HepG2 (cell line): ENCODE results near the gene CARD8. TPM values are rescaled to one million over a fixed set of nuclear protein-coding genes. Genes with fewer than 3 reads are reported as not detected.

Source experiments
- ATAC-seq: fragments of 200-7000 bp; cut with Tn5 transposase; 3 replicates; pipeline ENCODE4 v1.9.1; 2020; ENCODE audit warnings: mild to moderate bottlenecking, moderate library complexity
- BruUV-seq: library from RNA; stranded (reverse); fragments of 400-500 nt; replicated peaks from 2 replicates; lab custom pipeline; 2021; lab: Mats Ljungman, UMichigan
- CTCF ChIA-PET: fragments of 300-600 bp; formaldehyde crosslinking; extraction: SDS; loops from one replicate; lab custom pipeline; 2021; ENCODE audit warnings: low total read pairs, inconsistent platforms, low intra/inter-chr PET ratio; lab: Yijun Ruan, JAX
- POLR2A ChIA-PET: fragments of 350-600 bp; sonication (Branson Sonifier 250); formaldehyde crosslinking; loops from one replicate; lab custom pipeline; 2020; ENCODE audit warnings: antibody characterized with exemption, inconsistent platforms; lab: Yijun Ruan, JAX
- DNase-seq: peaks from one replicate; pipeline ENCODE4 v3.0.0-alpha.2; 2015; ENCODE audit warnings: low spot score
- FAIRE-seq: peaks from 3 replicates; lab custom pipeline; 2011; peaks lifted over from hg19 to GRCh38; lab: Jason Lieb, UNC
- H2AFZ ChIP-seq: one replicate; pipeline ENCODE4 v1.6.1; 2011; ENCODE audit warnings: low read length, inconsistent platforms
- H3K27ac ChIP-seq: fragments of 300-600 bp; 3 replicates; pipeline ENCODE4 v1.8.0; 2011; ENCODE audit warnings: mixed run types, mild to moderate bottlenecking, mixed read lengths, low read length, inconsistent platforms; ENCODE audit not compliant: insufficient read depth; ENCODE audit errors: extremely low read length
- H3K27me3 ChIP-seq, 2 experiments: fragments of 200-600 bp in 1 of 2; 2 replicates in 1 of 2; 3 replicates in 1 of 2; pipeline versions ENCODE4 v1.6.0 to v1.8.0; 2011; ENCODE audit warnings: low read length in 2 of 2, mild to moderate bottlenecking in 2 of 2, moderate library complexity in 2 of 2, inconsistent platforms in 1 of 2; ENCODE audit not compliant: insufficient read depth in 2 of 2, control insufficient read depth in 1 of 2
- H3K36me3 ChIP-seq, 2 experiments: fragments of 200-600 bp in 1 of 2; replicated peaks in 1 of 2; 2 replicates in 1 of 2; 3 replicates in 1 of 2; pipeline versions ENCODE4 v1.5.1 to v1.8.0; 2011; ENCODE audit warnings: low read length in 2 of 2, inconsistent platforms in 1 of 2; ENCODE audit not compliant: insufficient read depth in 2 of 2, control insufficient read depth in 1 of 2
- H3K4me1 ChIP-seq: 2 replicates; pipeline ENCODE4 v1.5.1; 2012; ENCODE audit warnings: low read length, inconsistent platforms; ENCODE audit not compliant: insufficient read depth
- H3K4me2 ChIP-seq: 2 replicates; pipeline ENCODE4 v1.6.0; 2011; ENCODE audit warnings: low read depth, low read length, inconsistent platforms
- H3K4me3 ChIP-seq, 3 experiments: fragments of 200-600 bp in 1 of 3; sonication (generic), shearing (Covaris generic) in 1 of 3; replicated peaks in 1 of 3; 2 replicates each; pipeline ENCODE4 v1.5.1; 2011 to 2016; ENCODE audit warnings: low read length in 3 of 3, inconsistent platforms in 2 of 3, low read depth in 2 of 3, mild to moderate bottlenecking in 2 of 3, control low read depth in 1 of 3, mixed read lengths in 1 of 3; ENCODE audit not compliant: insufficient read depth in 1 of 3
- H3K79me2 ChIP-seq: one replicate; pipeline ENCODE4 v1.6.1; 2011; ENCODE audit warnings: low read length, inconsistent platforms; ENCODE audit not compliant: insufficient read depth
- H3K9ac ChIP-seq: 2 replicates; pipeline ENCODE4 v1.6.0; 2011; ENCODE audit warnings: mild to moderate bottlenecking, low read depth, low read length, inconsistent platforms; ENCODE audit not compliant: insufficient read depth
- H3K9me3 ChIP-seq: 2 replicates; pipeline ENCODE4 v1.5.1; 2012; ENCODE audit warnings: mild to moderate bottlenecking, low read length
- H4K20me1 ChIP-seq: 2 replicates; pipeline ENCODE4 v1.6.0; 2011; ENCODE audit warnings: inconsistent platforms, mild to moderate bottlenecking, low read length, moderate library complexity; ENCODE audit not compliant: insufficient read depth
- ATRX ChIP-seq: sonication (generic); formaldehyde crosslinking; IDR thresholded peaks from 2 replicates; pipeline ENCODE4 v1.4.0; 2020; ENCODE audit warnings: missing genetic modification reagents, borderline replicate concordance
- DRAP1 ChIP-seq: IDR thresholded peaks from 2 replicates; pipeline ENCODE4 v1.6.1; 2016; ENCODE audit warnings: missing genetic modification reagents, missing compliant biosample characterization
- PHB2 ChIP-seq: fragments of 450-650 bp; IDR thresholded peaks from 2 replicates; pipeline ENCODE4 v1.6.1; 2018; ENCODE audit not compliant: partially characterized antibody
- SAP130 ChIP-seq: IDR thresholded peaks from 2 replicates; pipeline ENCODE4 v1.6.1; 2016; ENCODE audit warnings: low read depth
- SETDB1 ChIP-seq: sonication (generic); formaldehyde crosslinking; IDR thresholded peaks from 2 replicates; pipeline ENCODE4 v1.5.1; 2020; ENCODE audit warnings: missing genetic modification reagents, mild to moderate bottlenecking, borderline replicate concordance
- SMARCE1 ChIP-seq: fragments of 450-650 bp; IDR thresholded peaks from 2 replicates; pipeline ENCODE4 v1.6.1; 2017; ENCODE audit warnings: borderline replicate concordance
- TBL1XR1 ChIP-seq: fragments of 150-350 bp; IDR thresholded peaks from 2 replicates; pipeline ENCODE4 v1.6.1; 2014; ENCODE audit warnings: borderline replicate concordance, low read length; ENCODE audit not compliant: partially characterized antibody
- ZFP91 ChIP-seq: sonication (generic); formaldehyde crosslinking; IDR thresholded peaks from 2 replicates; pipeline ENCODE4 v1.9.0; 2022; ENCODE audit warnings: missing genetic modification reagents, mild to moderate bottlenecking, borderline replicate concordance
- ZNF281 ChIP-seq: sonication (generic); formaldehyde crosslinking; IDR thresholded peaks from 2 replicates; pipeline ENCODE4 v1.4.0; 2020; ENCODE audit warnings: missing genetic modification reagents, borderline replicate concordance
- ZNF615 ChIP-seq: sonication (generic); formaldehyde crosslinking; IDR thresholded peaks from 2 replicates; pipeline ENCODE4 v1.5.0; 2020; ENCODE audit warnings: mild to moderate bottlenecking, missing genetic modification reagents, borderline replicate concordance
- WGBS: methylation state at CpG from one replicate; pipeline ENCODE4 v1.1.6; 2017; ENCODE audit warnings: low lambda C conversion rate; 5-methylcytosine and 5-hydroxymethylcytosine counted together
- in situ Hi-C: cut with HindIII; loops from 2 replicates; pipeline ENCODE4 v1.10.0; 2017; ENCODE audit warnings: low pct_unique_long_range_greater_than_20kb; ENCODE audit not compliant: extremely low pct_ligation_motif_present
- intact Hi-C: fragments of 100-400 bp; cut with micrococcal nuclease; formaldehyde crosslinking; loops from one replicate; pipeline ENCODE4 v1.10.0; 2022; ENCODE audit not compliant: unreplicated experiment
- polyA plus RNA-seq, 8 experiments: library from polyadenylated mRNA; depleted of rRNA in 3 of 8; stranded (reverse) in 7 of 8; unstranded in 1 of 8; fragments of >200 nt; fragmentation: Illumina TruSeq in 4 of 8; extraction: Trizol in 4 of 8; gene quantifications; 2 replicates each; pipeline versions ENCODE4 v1.2.1 to v1.2.3, GENCODE V29; 2011 to 2016; ENCODE audit warnings: low read depth in 4 of 8, missing spikeins in 1 of 8, mixed read lengths in 1 of 8; ENCODE audit not compliant: insufficient read depth in 1 of 8
- total RNA-seq, 5 experiments: library from RNA; depleted of rRNA; stranded (reverse); fragments of >200 nt; fragmentation: Illumina TruSeq; extraction: Trizol; gene quantifications; 2 replicates each; pipeline ENCODE4 v1.2.3, GENCODE V29; 2016; ENCODE audit warnings: low read depth in 1 of 5

CARD8 gene
- total and polyA plus RNA-seq, 2 of the 13 experiments (the other 11 are each of a cell fraction or from before 2014, with no cell fraction given): 15.0 to 19.2 TPM

GRCh38 chr19:48239120-48239519 is 16.6 kb downstream of the CARD8 start:
- Histone ChIP-seq H2AFZ (no peak overlapping the region), H3K9me3 (no peaks in the 10 kb centered on the region), H3K27ac (no peak overlapping the region), H3K4me3 (no peak overlapping the region), H3K4me1 (no peaks in the 10 kb centered on the region), H3K4me2 (no peak overlapping the region), H3K79me2 (no peaks in the 10 kb centered on the region), H3K9ac (no peak overlapping the region), H3K36me3 (peaks cover 3 to 14% of the 10 kb centered on the region in 2 experiments; a peak in 4 of 5 replicates), H3K27me3 (no peaks in the 10 kb centered on the region), H4K20me1 (no peaks in the 10 kb centered on the region)
- ATAC-seq (no peak), DNase-seq (no peak), FAIRE-seq (no peak)
- ChIA-PET POLR2A (no interaction called here), CTCF (no interaction called here)
- TF ChIP-seq SAP130 (CRISPR knock-in tag) (no peak), DRAP1 (CRISPR knock-in tag) (no peak)
- intact Hi-C loops: no loop called here
- in situ Hi-C loops: no loop called here
- WGBS: 95% methylated on average over 6 of the region's 6 CpGs
- no TSS peak for BruUV-seq

GRCh38 chr19:48237057-48237456 is 18.7 kb downstream of the CARD8 start:
- ChIA-PET CTCF (no interaction called here), POLR2A (no interaction called here)
- Histone ChIP-seq H3K9me3 (no peaks in the 10 kb centered on the region), H3K4me1 (no peaks in the 10 kb centered on the region), H3K4me2 (no peak overlapping the region), H3K27ac (no peak overlapping the region), H4K20me1 (no peaks in the 10 kb centered on the region), H3K27me3 (no peaks in the 10 kb centered on the region), H3K9ac (no peak overlapping the region), H3K4me3 (no peak overlapping the region), H3K36me3 (peaks cover 3 to 18% of the 10 kb centered on the region in 2 experiments; a peak in 4 of 5 replicates), H2AFZ (no peak overlapping the region), H3K79me2 (no peaks in the 10 kb centered on the region)
- 77% methylated on average over 3 of the region's 3 CpGs for WGBS
- FAIRE-seq: no peak
- in situ Hi-C loops: no loop called here
- no peak for DNase-seq
- ATAC-seq: no peak
- BruUV-seq: no TSS peak
- intact Hi-C loops: no loop called here
- TF ChIP-seq SETDB1 (CRISPR knock-in tag) (no peak), SMARCE1 (no peak), ATRX (CRISPR knock-in tag) (no peak), TBL1XR1 (no peak), ZNF281 (CRISPR knock-in tag) (no peak), PHB2 (no peak), ZNF615 (no peak), ZFP91 (CRISPR knock-in tag) (no peak), DRAP1 (CRISPR knock-in tag) (no peak)
